ENCODE measurements around the gene AGBL4.

The AGBL4 gene

DNA sequence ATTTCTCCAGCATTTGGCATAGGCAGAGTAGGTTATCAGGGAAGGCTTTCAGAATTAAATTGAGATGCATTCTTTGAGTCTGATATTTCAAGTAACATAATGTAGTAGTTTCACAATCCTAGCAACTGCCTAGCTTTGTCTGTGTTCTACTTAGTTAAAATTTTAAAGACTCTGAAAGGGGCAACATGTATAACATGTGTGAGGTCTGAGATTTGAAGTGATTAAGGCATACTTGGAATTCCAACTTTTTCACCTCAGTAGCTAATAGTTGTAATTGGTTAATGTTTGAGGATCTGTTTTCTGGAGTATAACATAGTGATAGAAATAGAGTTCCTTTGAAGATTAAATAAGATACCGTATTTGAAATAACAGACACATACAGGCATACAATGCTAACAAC, 911.8 kb downstream of the AGBL4 start:
- FAIRE-seq, result no peak
- DNase-seq (ENCODE audit: insufficient read length, low spot score), result no peak

DNA sequence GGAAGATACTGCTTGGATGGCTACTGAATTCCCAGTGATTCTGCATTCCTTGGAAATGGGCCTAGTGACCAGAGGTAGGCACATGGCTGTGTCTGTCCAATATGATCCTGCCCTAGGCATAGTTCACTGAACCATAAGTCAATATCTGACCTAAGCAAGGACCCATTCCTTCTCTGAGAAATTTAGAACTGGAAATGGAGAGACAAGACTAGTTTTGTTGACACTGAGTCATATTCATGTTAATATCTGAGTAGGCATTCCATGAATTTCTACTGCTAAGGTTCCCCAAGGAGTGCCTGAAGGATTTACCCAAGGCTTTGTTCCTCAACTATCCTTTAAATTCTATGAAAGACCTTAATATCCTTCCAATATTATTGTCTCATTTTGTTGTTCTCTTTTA, 917.3 kb downstream of the AGBL4 start:
- DNase-seq (ENCODE audit: insufficient read length, low spot score) (no peak), FAIRE-seq (no peak)

More for the DNA sequence above, 911.8 kb downstream of the AGBL4 start:
- TF ChIP-seq, protein P1, sequence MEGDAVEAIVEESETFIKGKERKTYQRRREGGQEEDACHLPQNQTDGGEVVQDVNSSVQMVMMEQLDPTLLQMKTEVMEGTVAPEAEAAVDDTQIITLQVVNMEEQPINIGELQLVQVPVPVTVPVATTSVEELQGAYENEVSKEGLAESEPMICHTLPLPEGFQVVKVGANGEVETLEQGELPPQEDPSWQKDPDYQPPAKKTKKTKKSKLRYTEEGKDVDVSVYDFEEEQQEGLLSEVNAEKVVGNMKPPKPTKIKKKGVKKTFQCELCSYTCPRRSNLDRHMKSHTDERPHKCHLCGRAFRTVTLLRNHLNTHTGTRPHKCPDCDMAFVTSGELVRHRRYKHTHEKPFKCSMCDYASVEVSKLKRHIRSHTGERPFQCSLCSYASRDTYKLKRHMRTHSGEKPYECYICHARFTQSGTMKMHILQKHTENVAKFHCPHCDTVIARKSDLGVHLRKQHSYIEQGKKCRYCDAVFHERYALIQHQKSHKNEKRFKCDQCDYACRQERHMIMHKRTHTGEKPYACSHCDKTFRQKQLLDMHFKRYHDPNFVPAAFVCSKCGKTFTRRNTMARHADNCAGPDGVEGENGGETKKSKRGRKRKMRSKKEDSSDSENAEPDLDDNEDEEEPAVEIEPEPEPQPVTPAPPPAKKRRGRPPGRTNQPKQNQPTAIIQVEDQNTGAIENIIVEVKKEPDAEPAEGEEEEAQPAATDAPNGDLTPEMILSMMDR (IDR thresholded peaks at IDR 0.05; ENCODE audit: insufficient read depth, missing control alignments), result no peak

DNA sequence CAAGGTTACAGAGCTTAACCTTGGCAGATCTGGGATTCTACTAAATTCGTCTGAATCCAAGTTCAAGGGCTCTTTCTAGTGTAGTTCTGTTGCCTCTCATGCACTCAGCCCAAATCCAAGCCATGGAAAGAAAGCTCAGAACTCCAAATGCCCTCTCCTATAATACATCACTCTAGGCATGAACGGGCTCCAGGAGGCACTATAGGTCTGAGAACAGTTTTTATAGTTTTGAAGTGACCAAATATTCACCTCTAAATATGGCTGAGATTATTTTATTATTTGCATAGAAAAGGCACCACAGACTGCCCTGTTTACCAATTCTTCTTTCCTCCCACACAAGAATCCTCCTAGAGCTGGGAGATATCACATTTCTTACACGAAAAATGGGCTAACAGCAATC, 919.2 kb downstream of the AGBL4 start:
- DNase-seq (ENCODE audit: insufficient read length, low spot score) (no peak), FAIRE-seq (no peak)
- TF ChIP-seq, protein P1 (IDR thresholded peaks at IDR 0.05; ENCODE audit: insufficient read depth, missing control alignments), result no peak

More for the DNA sequence above, 917.3 kb downstream of the AGBL4 start:
- TF ChIP-seq, protein P1 (IDR thresholded peaks at IDR 0.05; ENCODE audit: insufficient read depth, missing control alignments), result no peak

DNA sequence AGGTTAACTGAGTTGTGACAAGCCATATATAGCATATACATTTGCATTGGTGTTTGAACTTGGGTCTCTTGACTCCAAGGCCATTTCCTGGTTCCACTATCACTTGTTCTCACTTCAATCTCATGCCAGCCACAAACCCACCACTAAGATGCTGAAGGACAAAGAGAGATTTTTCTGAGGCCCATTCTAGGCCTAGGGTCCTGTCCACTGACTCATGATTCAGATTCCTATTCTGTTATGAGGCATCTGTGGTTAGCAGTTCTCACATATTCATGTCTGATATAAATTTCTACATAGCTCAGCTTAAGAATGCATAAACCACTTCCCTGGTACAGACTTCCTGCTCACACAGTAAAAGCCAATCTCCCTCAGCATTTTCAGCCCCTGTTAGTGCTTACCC, 921.0 kb downstream of the AGBL4 start:
- TF ChIP-seq, protein P1 (IDR thresholded peaks at IDR 0.05; ENCODE audit: insufficient read depth, missing control alignments), result no peak

DNA sequence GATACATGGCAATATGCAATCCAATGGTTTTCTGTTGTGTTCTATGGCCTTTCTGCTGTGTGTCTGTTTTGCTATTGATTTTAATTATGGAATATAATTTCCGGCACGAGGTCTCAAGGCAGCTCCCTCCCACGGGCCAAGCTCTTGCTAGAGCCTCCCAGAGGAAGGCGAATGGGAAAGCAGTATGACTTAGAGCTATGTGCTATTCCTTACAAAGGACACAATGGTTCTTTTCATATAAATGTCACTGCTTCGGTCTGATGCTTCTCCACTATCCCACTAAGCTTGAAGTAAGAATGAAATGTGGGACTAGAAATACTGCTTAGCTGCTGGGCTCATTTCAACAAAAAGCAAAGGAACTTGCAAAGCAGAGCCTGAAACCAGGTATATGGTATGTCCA, 924.9 kb downstream of the AGBL4 start:
- FAIRE-seq (no peak), DNase-seq (ENCODE audit: insufficient read length, low spot score) (no peak)
- TF ChIP-seq, protein P1 (IDR thresholded peaks at IDR 0.05; ENCODE audit: insufficient read depth, missing control alignments), result no peak

More for the DNA sequence above, 921.0 kb downstream of the AGBL4 start:
- DNase-seq (ENCODE audit: insufficient read length, low spot score), result no peak
- no peak for FAIRE-seq

DNA sequence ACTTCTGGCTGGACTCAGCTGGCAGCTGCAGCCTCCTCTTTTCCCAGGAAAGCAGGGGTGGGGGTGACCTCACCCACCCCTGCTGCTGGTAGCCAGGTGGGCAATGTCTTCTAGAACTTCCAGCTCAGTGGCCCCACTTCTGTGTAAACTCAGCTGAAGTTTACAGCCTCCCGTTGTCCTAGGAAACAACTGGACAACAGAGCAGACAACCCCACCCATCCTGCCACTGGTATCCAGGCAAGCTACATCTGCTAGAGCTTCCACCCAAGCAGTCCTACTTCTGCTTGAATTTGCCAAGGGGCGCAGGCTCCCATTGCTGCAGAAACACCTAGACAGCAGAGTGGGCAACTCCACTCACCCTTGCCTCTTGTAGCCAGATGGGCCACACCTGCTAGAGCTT, 937.4 kb downstream of the AGBL4 start:
- DNase-seq (ENCODE audit: insufficient read length, low spot score) (no peak), FAIRE-seq (no peak)
- TF ChIP-seq, protein P1 (IDR thresholded peaks at IDR 0.05; ENCODE audit: insufficient read depth, missing control alignments), result no peak

DNA sequence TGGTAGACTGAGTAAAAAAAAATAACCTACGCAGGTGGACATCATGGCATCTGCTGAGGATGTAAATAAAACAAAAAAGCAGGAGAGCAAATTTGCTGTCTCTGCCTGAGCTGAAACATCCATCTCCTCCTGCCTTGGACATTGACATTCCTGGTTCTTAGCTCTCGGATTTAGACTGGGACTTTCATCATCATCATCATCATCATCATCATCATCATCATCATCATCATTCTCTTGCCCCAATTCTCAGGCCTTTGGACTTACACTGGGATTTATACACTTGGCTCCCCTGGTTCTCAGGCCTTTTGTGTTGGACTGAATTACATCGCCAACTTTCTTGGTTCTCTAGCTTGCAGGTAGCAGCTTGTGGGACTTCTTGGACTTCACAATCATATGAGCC, 938.7 kb downstream of the AGBL4 start:
- no peak for FAIRE-seq
- TF ChIP-seq, protein P1 (IDR thresholded peaks at IDR 0.05; ENCODE audit: insufficient read depth, missing control alignments), result no peak
- DNase-seq (ENCODE audit: insufficient read length, low spot score), result no peak

All from D721Med (cell line).